Vagina (tissue), 2 donors: ENCODE measurements around the gene HRH3. TPM values are rescaled to one million over a fixed set of nuclear protein-coding genes. Genes with fewer than 3 reads are reported as not detected.

Experiments
- DNase-seq, 2 donors: peaks; one replicate each; pipeline ENCODE4 v3.0.0-alpha.2; 2017; ENCODE audit errors: extremely low spot score in 2 of 2
- H3K27ac ChIP-seq: fragments of 200-600 bp; sonication (generic); one replicate; pipeline ENCODE4 v1.5.1; 2019
- H3K27me3 ChIP-seq: fragments of 200-600 bp; sonication (generic); one replicate; pipeline ENCODE4 v1.5.1; 2019
- H3K36me3 ChIP-seq, 2 donors: fragments of 200-600 bp; sonication (generic); one replicate each; pipeline ENCODE4 v1.5.1; 2017 to 2019
- H3K4me1 ChIP-seq: fragments of 200-600 bp; sonication (generic); one replicate; pipeline ENCODE4 v1.5.1; 2019
- H3K4me3 ChIP-seq, 2 donors: fragments of 200-600 bp; sonication (generic); 1 replicate in 1 of 2; 2 replicates in 1 of 2; pipeline ENCODE4 v1.5.1; 2016 to 2019
- H3K9me3 ChIP-seq: fragments of 200-600 bp; sonication (generic); one replicate; pipeline ENCODE4 v1.5.1; 2019
- POLR2A ChIP-seq, 2 donors: fragments of 450-650 bp; IDR thresholded peaks; one replicate each; pipeline ENCODE4 v1.6.1; 2017; ENCODE audit warnings: antibody characterized with exemption in 2 of 2, mild to moderate bottlenecking in 2 of 2, moderate library complexity in 2 of 2
- POLR2AphosphoS5 ChIP-seq, 2 donors: sonication (generic); formaldehyde crosslinking; IDR thresholded peaks; one replicate each; pipeline ENCODE4 v1.9.0; 2017; ENCODE audit warnings: antibody characterized with exemption in 2 of 2, mild to moderate bottlenecking in 2 of 2, low read depth in 1 of 2; ENCODE audit not compliant: insufficient read depth in 1 of 2
- intact Hi-C: fragments of 100-400 bp; cut with DNase I; formaldehyde crosslinking; loops from one replicate; pipeline ENCODE4 v1.15.1; 2023
- total RNA-seq: library from RNA; depleted of rRNA; stranded (reverse); fragments of >200 nt; gene quantifications from one replicate; pipeline ENCODE4 v1.2.3, GENCODE V29; 2016
- TF ChIP-seq, protein P1 (sequence below), 3 experiments: fragments of 450-650 bp in 2 of 3; fragments of 200-600 bp in 1 of 3; sonication (generic) in 1 of 3; IDR thresholded peaks; one replicate each; pipeline ENCODE4 v1.5.1; 2017 to 2019; ENCODE audit warnings: antibody characterized with exemption in 3 of 3, mild to moderate bottlenecking in 2 of 3, moderate library complexity in 2 of 3

Gene HRH3
- total RNA-seq, 1 donor from 2014 or later, result not detected

DNA sequence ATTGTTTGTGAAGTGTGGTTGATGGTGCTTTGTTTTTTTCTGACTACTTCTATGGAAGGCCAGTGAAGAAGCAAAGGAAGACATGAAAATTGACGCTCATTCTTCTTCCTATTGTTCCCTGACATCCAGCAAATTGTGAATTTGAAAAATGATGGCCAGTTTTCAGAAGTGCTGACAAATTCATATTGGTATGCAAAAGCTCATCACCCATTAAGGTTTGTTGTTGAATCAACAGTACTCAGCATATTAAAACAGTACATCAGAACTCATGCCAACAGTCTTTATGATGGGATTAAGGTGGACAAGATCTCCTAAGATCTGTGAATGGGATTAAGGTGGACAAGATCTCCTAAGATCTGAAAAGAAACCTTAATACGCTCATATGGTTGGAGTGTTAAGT, 38.3 kb downstream of the HRH3 start:
- H3K36me3 ChIP-seq, result no peaks in the 10 kb centered on the region
- peak overlapping the region in 1 of 2 donors; percentile 95 for H3K4me3 ChIP-seq
- intact Hi-C loops, result no loop called here
- TF ChIP-seq POLR2A (IDR thresholded peaks at IDR 0.05) (no peak), POLR2AphosphoS5 (IDR thresholded peaks at IDR 0.05; ENCODE audit: insufficient read depth in 1 of 2, low read depth in 1 of 2) (no peak)
- TF ChIP-seq, protein P1, sequence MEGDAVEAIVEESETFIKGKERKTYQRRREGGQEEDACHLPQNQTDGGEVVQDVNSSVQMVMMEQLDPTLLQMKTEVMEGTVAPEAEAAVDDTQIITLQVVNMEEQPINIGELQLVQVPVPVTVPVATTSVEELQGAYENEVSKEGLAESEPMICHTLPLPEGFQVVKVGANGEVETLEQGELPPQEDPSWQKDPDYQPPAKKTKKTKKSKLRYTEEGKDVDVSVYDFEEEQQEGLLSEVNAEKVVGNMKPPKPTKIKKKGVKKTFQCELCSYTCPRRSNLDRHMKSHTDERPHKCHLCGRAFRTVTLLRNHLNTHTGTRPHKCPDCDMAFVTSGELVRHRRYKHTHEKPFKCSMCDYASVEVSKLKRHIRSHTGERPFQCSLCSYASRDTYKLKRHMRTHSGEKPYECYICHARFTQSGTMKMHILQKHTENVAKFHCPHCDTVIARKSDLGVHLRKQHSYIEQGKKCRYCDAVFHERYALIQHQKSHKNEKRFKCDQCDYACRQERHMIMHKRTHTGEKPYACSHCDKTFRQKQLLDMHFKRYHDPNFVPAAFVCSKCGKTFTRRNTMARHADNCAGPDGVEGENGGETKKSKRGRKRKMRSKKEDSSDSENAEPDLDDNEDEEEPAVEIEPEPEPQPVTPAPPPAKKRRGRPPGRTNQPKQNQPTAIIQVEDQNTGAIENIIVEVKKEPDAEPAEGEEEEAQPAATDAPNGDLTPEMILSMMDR (IDR thresholded peaks at IDR 0.05), result no peak
- H3K9me3 ChIP-seq, result no peaks in the 10 kb centered on the region
- peak overlapping the region; percentile 93 for H3K27ac ChIP-seq
- no peaks in the 10 kb centered on the region for H3K27me3 ChIP-seq
- peaks cover 39% of the 10 kb centered on the region for H3K4me1 ChIP-seq
- DNase-seq, result no peak

DNA sequence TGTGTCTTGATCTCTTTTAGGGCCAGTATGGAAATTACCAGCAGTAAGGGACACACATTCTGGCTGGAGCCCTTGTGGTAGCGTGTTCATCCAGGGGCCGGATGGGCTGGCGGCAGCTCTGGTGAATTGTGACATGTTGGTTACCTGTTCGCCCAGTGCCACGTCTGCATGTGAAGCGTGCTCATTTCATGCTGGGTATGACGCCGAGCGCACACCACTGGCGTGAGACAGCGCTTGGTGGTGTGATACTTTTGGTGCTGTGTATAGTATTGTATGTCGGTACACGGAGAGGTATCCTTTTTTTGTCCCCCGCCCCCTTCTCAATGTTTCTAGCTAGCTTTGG, 40.9 kb downstream of the HRH3 start:
- H3K27ac ChIP-seq, result no peak overlapping the region
- TF ChIP-seq POLR2A (IDR thresholded peaks at IDR 0.05) (no peak), POLR2AphosphoS5 (IDR thresholded peaks at IDR 0.05; ENCODE audit: insufficient read depth in 1 of 2, low read depth in 1 of 2) (no peak)
- TF ChIP-seq, protein P1 (IDR thresholded peaks at IDR 0.05), result no peak
- no peak overlapping the region for H3K4me3 ChIP-seq
- peaks cover 18% of the 10 kb centered on the region for H3K4me1 ChIP-seq
- no peaks in the 10 kb centered on the region for H3K27me3 ChIP-seq
- no peak for DNase-seq
- no peaks in the 10 kb centered on the region for H3K9me3 ChIP-seq
- intact Hi-C loops, result no loop called here
- H3K36me3 ChIP-seq, result no peaks in the 10 kb centered on the region

DNA sequence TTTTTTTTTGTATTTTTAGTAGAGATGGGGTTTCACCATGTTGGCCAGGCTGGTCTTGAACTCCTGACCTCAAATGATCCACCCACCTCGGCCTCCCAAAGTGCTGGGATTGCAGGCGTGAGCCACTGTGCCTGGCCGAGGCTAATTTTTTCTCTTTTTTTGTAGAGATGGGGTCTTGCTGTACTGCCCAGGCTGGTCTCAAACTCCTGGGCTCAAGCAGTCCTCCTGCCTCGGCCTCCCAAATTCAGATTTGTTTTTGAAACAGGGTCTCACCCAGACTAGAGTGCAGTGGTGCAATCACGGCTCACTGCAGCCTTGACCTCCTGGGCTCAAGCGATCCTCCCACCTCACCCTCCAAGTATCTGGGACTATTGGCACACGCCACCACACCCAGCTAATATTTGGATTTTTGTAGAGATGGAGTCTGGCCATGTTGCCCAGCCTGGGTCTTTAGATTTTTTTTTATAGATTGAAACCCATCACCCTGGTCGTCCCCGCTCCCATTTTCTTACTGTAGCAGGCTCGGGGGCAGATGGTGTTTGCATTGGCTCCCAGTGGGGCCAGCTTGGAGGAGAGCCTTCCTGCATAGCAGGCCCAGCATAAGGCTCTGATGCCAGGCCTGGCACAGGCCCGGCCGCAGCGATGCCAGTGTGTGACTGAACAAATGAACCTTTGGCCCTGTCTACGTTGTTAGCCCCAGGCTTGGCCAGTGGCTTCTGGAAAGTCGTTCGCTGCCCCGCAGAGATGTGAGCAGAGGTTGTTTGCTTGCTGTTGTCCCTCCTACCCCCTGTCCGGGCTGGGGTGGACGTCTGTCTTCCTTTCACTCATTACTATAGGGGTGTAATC, 41.5 kb downstream of the HRH3 start:
- intact Hi-C loops, result no loop called here
- no peak overlapping the region for H3K27ac ChIP-seq
- H3K4me1 ChIP-seq, result peaks cover 12% of the 10 kb centered on the region
- no peaks in the 10 kb centered on the region for H3K9me3 ChIP-seq
- TF ChIP-seq, protein P1 (IDR thresholded peaks at IDR 0.05), result no peak
- no peak for TF ChIP-seq POLR2AphosphoS5 (IDR thresholded peaks at IDR 0.05; ENCODE audit: insufficient read depth in 1 of 2, low read depth in 1 of 2)
- TF ChIP-seq POLR2A (IDR thresholded peaks at IDR 0.05), result no peak
- H3K27me3 ChIP-seq, result no peaks in the 10 kb centered on the region
- no peak for DNase-seq
- peaks cover 0 to 5% of the 10 kb centered on the region in 2 donors for H3K36me3 ChIP-seq
- H3K4me3 ChIP-seq, result no peak overlapping the region

DNA sequence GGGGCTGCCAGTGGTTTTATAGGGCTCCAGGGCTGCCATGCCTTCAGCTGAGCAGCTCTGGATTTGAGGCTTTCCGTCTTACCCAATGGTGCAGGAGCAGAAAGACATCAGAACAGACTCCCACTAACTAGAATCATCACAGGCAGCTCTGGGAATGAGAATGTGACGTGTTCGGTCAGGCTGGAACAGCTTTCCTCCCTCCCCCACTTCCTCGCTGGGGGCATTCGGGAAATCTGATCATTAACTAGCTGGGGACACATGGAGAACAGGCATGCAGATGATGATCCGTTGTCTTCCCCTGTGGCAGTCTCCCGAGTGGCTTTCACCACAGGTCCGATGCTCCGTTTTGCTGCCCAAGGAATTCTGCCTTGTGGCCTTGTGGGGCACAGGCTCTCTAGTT, 42.8 kb downstream of the HRH3 start:
- no peaks in the 10 kb centered on the region for H3K27me3 ChIP-seq
- no peak for DNase-seq
- TF ChIP-seq POLR2A (IDR thresholded peaks at IDR 0.05) (no peak), POLR2AphosphoS5 (IDR thresholded peaks at IDR 0.05; ENCODE audit: insufficient read depth in 1 of 2, low read depth in 1 of 2) (no peak)
- TF ChIP-seq, protein P1 (IDR thresholded peaks at IDR 0.05), result no peak
- no peak overlapping the region for H3K4me3 ChIP-seq
- H3K9me3 ChIP-seq, result no peaks in the 10 kb centered on the region
- H3K36me3 ChIP-seq, result peaks cover 0 to 8% of the 10 kb centered on the region in 2 donors
- H3K27ac ChIP-seq, result no peak overlapping the region
- peaks cover 5% of the 10 kb centered on the region for H3K4me1 ChIP-seq
- intact Hi-C loops, result no loop called here

DNA sequence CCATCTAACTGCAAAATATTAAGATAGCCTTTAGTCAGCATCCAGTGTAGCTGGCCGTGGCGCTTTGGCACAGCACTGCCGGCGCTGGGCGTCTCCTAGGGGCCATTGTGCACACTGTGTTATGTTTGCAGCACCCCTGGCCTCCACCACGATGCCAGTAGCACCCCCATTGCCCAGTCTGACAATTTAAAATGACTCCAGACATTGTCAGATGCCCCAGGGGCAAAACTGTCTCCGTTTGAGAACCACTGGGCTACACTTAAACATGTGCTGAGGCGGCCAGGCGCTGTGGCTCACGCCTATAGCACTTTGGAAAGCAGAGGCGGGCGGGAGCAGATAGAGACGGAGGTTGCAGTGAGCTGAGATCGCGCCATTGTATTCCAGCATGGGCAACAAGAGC, 43.2 kb downstream of the HRH3 start:
- Histone ChIP-seq H3K4me1 (peaks cover under 1% of the 10 kb centered on the region), H3K4me3 (no peak overlapping the region), H3K36me3 (peaks cover 0 to 8% of the 10 kb centered on the region in 2 donors), H3K9me3 (no peaks in the 10 kb centered on the region), H3K27ac (no peak overlapping the region), H3K27me3 (no peaks in the 10 kb centered on the region)
- intact Hi-C loops, result no loop called here
- no peak for DNase-seq
- TF ChIP-seq POLR2AphosphoS5 (IDR thresholded peaks at IDR 0.05; ENCODE audit: insufficient read depth in 1 of 2, low read depth in 1 of 2) (no peak), POLR2A (IDR thresholded peaks at IDR 0.05) (no peak)
- TF ChIP-seq, protein P1 (IDR thresholded peaks at IDR 0.05), result no peak
